ENCODE results near the gene TMEM63B. TPM values are rescaled to one million over a fixed set of nuclear protein-coding genes. Genes with fewer than 3 reads are reported as not detected.
"Not testable (repeated sequence)": the region's sequence is repeated elsewhere in the genome, so short reads cannot be mapped to it uniquely, and the experiment has no call there.

TMEM63B gene
- total RNA-seq: 10.4 and 11.1 TPM in 2 replicates

DNA sequence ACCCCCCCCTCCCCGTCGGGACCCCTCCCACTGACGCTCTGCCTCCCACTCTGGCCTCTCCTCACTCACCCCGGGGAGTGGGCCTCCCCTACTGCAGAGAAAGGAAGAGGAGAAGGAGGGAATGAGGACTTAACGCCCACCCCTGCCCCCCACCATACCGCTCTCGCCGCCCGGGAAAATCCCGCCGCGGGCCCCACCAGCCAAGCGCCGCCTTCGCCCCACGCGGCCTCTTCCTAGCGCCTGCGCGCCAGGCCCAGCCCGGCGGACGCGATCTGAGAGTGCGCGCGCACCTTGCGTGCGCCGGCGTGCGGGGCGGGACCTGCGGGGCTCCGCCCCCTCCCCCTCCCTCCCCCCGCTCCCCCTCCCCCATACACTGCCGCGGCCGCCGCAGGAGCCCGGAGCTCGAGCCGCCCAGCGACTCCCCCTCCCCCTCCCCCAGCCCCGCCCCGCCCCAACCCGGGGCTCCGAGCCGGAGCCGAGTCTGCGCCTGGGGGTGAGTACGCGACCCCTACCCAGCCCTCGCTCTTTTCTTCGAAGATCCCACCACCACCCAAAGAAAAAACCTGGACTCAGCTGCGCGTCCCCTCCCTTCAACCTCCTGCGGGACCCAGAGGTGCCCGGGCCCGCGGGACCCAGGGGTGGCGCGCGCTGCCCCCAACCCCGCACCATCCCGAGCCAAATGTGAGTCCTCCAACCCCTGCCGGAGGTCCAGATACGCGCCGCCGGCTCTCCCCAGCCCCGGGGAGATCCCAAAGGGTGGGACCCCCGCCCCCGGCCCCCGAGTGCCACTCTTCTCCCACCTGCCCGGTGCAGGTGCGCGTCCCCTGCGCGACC lies at the start of gene TMEM63B, which contains the start of gene MRPL14:
TSS of gene TMEM63B (plus strand) at position 369 of the 834 bp plus-strand sequence. CDS start 7,031 bp downstream, outside the sequence.
TSS of gene MRPL14 (minus strand) at position 267 of the 834 bp plus-strand sequence. CDS start 10,841 bp downstream, outside the sequence.
- intact Hi-C loops (cut with micrococcal nuclease): loop anchor here (2.0 to 5.0 kb wide), 5 partner anchors 23 to 500 kb away; partner anchors contain the start of genes GTPBP2, HSP90AB1, SLC29A1 and VEGFA

DNA sequence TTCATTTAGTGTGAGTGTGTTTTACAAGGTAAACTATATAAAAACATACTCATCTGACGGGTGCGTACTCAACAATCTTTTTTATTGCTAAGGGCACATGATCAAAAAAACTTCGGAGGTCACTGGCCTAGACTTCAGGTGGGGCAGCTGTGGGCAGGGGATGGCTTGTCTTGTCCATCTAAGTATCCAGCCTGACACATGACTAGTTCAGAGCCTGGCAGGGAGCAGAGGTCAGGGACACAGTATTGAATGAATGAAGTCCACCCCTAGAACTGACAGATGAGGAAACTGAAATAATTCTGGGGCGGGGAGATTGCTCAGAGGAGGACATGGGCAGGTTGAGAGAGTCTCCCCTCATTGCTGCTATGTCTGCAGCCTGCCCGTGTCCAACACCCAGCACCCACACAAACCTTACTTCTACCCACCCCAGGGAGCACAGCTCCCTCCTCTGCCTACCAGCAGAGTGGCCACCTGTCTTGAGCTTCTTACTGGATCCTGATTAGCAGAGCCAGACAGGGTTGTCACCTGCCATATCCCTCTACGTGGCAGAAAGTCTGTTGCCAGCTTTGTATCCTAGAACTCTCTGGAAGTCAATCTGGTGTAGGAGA lies 49.0 kb upstream of the TMEM63B start:
- intact Hi-C loops (cut with micrococcal nuclease): loop anchor here (2.0 to 10.0 kb wide), 2 partner anchors 470 to 564 kb away; partner anchors contain the start of genes LRRC73, POLR1C and YIPF3

- intact Hi-C loops (cut with micrococcal nuclease): loop anchor here (1.0 to 10.0 kb wide), 5 partner anchors 310 to 564 kb away; partner anchors contain the start of genes LRRC73, POLR1C and YIPF3
These were observed 48.3 kb upstream of the TMEM63B start for GRCh38 chr6:44078827-44079671.

- intact Hi-C loops (cut with micrococcal nuclease): loop anchor here (1.0 to 10.0 kb wide), 5 partner anchors 310 to 565 kb away; partner anchors contain the start of genes LRRC73, POLR1C and YIPF3
These were observed 47.7 kb upstream of the TMEM63B start for GRCh38 chr6:44079672-44080071.

- intact Hi-C loops (cut with micrococcal nuclease): no loop called here
These were observed 46.5 kb upstream of the TMEM63B start for GRCh38 chr6:44080561-44081521.

DNA sequence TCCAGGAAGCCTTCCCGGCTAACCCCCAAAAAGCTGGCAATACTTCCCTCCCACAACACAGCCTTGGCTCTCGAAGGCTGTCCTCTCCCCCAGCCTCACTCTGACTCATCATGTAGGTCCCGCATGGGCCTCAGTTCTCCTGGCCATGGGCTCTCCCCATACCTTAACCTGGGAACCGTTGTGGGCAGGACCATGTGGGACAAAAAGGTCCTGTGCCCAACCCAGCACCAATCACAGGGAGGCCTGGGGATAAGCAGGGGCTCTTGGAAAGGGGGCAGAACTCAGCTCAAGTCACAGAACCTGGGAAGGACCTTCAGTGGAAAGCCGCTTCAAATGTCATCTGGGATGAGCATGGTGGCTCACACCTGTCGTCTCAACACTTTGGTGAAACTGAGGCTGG lies 45.6 kb upstream of the TMEM63B start:
- intact Hi-C loops (cut with micrococcal nuclease): no loop called here

DNA sequence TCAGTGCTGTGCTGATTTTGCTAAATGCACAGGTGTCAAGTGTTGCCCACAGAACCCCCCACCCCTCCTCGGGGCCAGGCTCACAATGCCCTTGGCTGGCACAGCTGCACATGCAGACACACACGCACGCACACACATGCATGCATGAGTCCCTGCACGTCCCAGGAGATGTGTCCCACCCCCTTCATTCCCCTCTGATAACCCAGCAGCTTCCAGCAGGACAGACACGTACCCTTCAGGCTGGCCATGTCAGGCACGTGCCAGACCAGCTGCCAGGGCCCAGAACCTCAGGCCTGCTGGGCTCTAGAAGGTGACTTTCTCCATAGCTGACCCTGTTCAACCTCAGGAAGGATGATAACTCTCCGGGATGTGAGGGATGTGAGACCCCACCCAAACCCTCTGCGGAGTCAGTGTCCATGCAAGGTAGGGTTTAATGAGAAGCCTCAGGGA lies 44.5 kb upstream of the TMEM63B start:
- intact Hi-C loops (cut with micrococcal nuclease): no loop called here

- intact Hi-C loops (cut with micrococcal nuclease): no loop called here
These were observed 42.9 kb upstream of the TMEM63B start for GRCh38 chr6:44084231-44085014.

DNA sequence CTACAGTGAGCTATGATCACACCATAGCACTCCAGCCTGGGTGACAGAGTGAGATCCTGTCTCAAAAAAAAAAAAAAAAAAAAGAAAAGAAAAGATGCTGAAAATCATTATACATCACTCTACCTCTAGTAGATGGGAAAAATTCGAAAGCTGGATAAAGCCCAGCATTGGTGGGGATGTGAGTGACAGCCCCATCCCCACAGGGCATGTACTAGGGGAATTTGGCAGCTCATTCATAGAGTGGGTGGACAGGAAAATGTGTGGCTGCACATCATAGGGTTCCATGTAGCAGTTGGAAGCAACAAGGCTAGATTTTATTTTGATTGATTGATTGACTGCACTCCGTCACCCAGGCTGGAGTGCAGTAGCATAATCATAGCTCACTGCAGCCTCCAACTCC lies 42.1 kb upstream of the TMEM63B start:
- intact Hi-C loops (cut with micrococcal nuclease): no loop called here

DNA sequence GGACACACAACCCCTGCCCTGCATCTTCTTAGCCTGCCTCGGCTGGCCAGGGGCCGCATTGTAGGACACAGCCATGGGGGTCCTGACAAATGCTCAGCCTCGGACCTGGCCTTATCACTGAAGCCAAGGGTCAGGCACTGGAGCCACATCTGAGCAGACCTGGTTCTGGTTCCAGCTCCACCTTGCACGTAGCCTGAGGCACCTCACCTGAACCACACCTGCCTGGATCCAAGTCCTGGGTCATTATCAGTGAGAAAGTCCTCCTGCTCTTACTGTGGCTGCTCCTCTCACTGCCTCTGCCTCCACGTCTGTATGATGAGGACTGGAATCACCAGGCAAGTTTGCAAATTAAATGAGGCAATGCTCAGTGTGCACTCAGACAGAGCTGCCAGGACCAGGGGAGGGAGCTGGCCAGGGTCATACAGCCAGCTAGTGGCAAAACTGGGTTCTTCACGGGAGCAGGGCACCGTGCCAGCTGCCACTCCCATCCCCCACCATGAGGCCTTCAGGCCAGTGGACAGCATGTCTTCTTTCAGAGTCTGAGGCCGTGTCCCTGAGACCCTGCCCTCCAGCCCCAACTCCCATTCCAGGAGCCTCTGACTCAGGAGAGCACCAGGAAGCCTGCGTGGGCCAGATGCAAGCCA lies 40.3 kb upstream of the TMEM63B start:
- intact Hi-C loops (cut with micrococcal nuclease): no loop called here

DNA sequence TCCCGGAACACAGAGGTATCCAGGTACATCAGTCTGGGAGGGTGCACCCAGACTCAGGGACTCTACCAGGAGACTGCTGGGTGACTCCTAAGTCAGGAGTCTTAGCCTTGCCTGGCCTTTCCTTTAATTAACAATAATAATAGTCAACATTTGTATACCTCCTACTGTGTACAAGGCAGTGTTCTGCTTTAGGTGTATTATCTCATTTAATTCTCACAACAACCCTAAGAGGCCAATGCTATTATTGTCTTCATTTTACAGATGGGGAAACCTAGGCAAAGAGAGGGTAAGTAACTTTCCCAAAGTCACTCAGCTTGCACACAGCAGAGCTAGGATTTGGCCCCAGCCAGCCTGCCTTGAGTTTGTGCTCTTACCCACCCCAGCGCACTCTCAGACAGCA lies 39.7 kb upstream of the TMEM63B start:
- intact Hi-C loops (cut with micrococcal nuclease): no loop called here

GRCh38 chr6:44088827-44089590 lies 38.3 kb upstream of the TMEM63B start:
- intact Hi-C loops (cut with micrococcal nuclease): no loop called here

DNA sequence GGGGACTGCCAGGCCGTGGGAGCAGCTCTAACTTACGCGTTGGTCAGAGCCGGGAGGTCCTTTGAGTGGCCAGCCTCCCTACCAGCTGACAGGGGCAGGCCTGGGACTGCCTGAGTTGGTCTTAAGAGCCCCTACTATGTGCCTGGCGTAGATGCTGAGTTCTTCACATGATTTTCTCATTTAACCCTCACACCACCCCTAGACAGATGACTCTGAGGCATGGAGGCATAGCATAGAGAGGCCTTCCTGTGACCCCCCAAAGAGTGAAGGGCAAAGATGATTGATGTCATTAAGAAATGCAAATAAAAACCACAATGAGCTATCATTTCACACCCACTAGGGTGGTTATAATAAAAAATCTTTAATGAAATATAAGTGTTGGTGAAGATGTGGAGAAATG lies 36.9 kb upstream of the TMEM63B start:
- intact Hi-C loops (cut with micrococcal nuclease): no loop called here

GRCh38 chr6:44091356-44091755 lies 36.0 kb upstream of the TMEM63B start:
- intact Hi-C loops (cut with micrococcal nuclease): not testable (repeated sequence)

DNA sequence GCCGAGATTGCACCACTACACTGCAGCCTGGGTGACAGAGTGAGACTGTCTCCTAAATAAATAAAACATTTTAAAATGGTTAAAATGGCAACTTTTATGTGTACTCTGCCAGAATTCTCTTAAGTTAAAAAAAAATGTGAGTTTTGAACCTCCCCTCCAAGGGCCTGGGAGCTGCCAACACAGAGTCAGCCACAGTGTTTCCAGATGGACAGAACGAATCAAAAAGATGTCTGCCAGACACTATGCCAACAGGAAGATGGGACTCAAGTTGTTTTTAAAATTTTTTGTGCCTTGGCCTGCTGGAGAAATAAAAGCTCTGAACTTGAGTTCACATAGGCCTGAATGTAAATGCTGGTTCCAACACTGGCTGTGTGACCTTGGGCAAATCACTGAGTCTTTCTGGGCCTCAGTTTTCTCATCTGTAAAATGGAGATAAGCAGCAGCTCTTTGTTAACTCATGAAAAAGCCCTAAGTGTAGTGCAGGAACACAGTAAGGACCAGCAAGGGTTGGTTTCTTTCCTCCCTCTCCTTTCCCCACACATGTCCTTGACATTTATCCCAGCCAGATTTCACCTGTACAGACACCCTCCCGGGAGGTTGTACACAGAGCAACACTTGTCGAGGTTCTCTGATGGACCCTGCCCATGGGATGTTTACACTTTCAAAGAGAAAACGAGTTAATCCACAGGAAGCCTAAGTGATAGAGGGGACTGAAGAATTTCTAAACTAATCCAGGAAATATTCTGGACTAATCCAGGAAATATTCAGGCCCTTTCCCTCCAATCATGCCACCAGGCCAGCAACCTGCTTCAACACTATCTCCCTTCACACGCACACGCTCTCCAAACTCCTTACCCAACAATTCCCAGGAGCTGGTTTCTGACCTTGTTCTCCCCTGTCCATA lies 35.1 kb upstream of the TMEM63B start:
- intact Hi-C loops (cut with micrococcal nuclease): no loop called here

- intact Hi-C loops (cut with micrococcal nuclease): no loop called here
These were observed 34.3 kb upstream of the TMEM63B start for GRCh38 chr6:44093066-44093465.

Measured in T-helper 2 cell treated with Interferon-gamma antibody and Interleukin-4, amounts not matched to agents 100 ng/mL and 5 ng/mL, for 36 hours (primary cell).